Measurements from ENCODE around the gene PDE4B. TPM values are rescaled to one million over a fixed set of nuclear protein-coding genes. Genes with fewer than 3 reads are reported as not detected.

PDE4B gene
- polyA plus RNA-seq, 1 donor from 2014 or later = 135 TPM

DNA sequence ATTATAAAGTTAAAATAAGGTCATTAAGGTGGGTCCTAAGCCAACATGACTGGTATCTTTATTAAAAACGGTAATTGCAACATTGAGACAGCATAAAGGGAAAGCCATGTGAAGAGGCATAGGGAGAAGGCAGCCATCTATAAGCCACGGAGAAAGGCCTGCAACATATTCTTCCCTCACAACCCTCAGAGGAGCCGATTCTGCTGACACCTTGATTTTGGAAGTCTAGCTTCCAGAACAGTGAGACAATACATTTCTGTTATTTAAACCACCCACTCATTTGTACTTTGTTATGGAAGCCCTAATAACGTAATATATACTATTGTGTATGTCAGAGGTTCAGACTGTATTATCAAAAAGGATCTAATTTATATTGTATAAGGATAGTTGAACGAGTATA lies 190.8 kb downstream of the PDE4B start:
- H3K9me2 ChIP-seq (ENCODE audit: insufficient read depth, low read length) = no peaks in the 10 kb centered on the region
- H2AFZ ChIP-seq (ENCODE audit: low read depth, low read length) = no peak overlapping the region
- H3K27ac ChIP-seq (ENCODE audit: low read length) = no peak overlapping the region
- no peak overlapping the region for H3K4me3 ChIP-seq (ENCODE audit: low read length)
- no peaks in the 10 kb centered on the region for H3K9me3 ChIP-seq (ENCODE audit: low read length)
- TF ChIP-seq SMC3 (conservative IDR thresholded peaks at IDR 0.05; ENCODE audit: poor library complexity) (no peak), EP300 (conservative IDR thresholded peaks at IDR 0.05; ENCODE audit: poor library complexity, severe bottlenecking) (no peak), TAF1 (IDR thresholded peaks at IDR 0.05; ENCODE audit: low read depth) (no peak)
- H3K79me2 ChIP-seq (replicated peaks; ENCODE audit: insufficient read depth, low read length) = no peaks in the 10 kb centered on the region
- H3K36me3 ChIP-seq (ENCODE audit: insufficient read depth, low read length) = no peaks in the 10 kb centered on the region
- H3F3A ChIP-seq (ENCODE audit: insufficient read depth, low read length, poor library complexity, severe bottlenecking) = no peaks in the 10 kb centered on the region
- no peak overlapping the region for H3K9ac ChIP-seq (ENCODE audit: low read length)
- no peaks in the 10 kb centered on the region for H3K27me3 ChIP-seq (ENCODE audit: insufficient read depth, low read depth, low read length)
- H4K20me1 ChIP-seq (ENCODE audit: insufficient read depth) = no peaks in the 10 kb centered on the region
- H3K4me2 ChIP-seq (ENCODE audit: low read length) = no peak overlapping the region

GRCh38 chr1:65985393-65986066 lies 192.8 kb downstream of the PDE4B start:
- no peak overlapping the region for H3K27ac ChIP-seq (ENCODE audit: low read length)
- no peak overlapping the region for H3K4me3 ChIP-seq (ENCODE audit: low read length)
- no peaks in the 10 kb centered on the region for H4K20me1 ChIP-seq (ENCODE audit: insufficient read depth)

More at GRCh38 chr1:65985393-65986066, 192.8 kb downstream of the PDE4B start:
- no peaks in the 10 kb centered on the region for H3K27me3 ChIP-seq (ENCODE audit: insufficient read depth, low read depth, low read length)
- H3K79me2 ChIP-seq (replicated peaks; ENCODE audit: insufficient read depth, low read length) = no peaks in the 10 kb centered on the region
- no peaks in the 10 kb centered on the region for H3K9me3 ChIP-seq (ENCODE audit: low read length)
- no peak overlapping the region for H3K9ac ChIP-seq (ENCODE audit: low read length)
- H3F3A ChIP-seq (ENCODE audit: insufficient read depth, low read length, poor library complexity, severe bottlenecking) = no peaks in the 10 kb centered on the region
- no peak overlapping the region for H2AFZ ChIP-seq (ENCODE audit: low read depth, low read length)
- TF ChIP-seq SMC3 (conservative IDR thresholded peaks at IDR 0.05; ENCODE audit: poor library complexity) = no peak
- TF ChIP-seq EZH2 (IDR thresholded peaks at IDR 0.05; ENCODE audit: borderline replicate concordance, insufficient read depth, low read length, poor library complexity, severe bottlenecking) = no peak
- no peak for TF ChIP-seq POLR2AphosphoS5 (IDR thresholded peaks at IDR 0.05)
- no peak for TF ChIP-seq RAD21 (conservative IDR thresholded peaks at IDR 0.05)
- TF ChIP-seq TAF1 (IDR thresholded peaks at IDR 0.05; ENCODE audit: low read depth) = no peak
- TF ChIP-seq, protein P1, sequence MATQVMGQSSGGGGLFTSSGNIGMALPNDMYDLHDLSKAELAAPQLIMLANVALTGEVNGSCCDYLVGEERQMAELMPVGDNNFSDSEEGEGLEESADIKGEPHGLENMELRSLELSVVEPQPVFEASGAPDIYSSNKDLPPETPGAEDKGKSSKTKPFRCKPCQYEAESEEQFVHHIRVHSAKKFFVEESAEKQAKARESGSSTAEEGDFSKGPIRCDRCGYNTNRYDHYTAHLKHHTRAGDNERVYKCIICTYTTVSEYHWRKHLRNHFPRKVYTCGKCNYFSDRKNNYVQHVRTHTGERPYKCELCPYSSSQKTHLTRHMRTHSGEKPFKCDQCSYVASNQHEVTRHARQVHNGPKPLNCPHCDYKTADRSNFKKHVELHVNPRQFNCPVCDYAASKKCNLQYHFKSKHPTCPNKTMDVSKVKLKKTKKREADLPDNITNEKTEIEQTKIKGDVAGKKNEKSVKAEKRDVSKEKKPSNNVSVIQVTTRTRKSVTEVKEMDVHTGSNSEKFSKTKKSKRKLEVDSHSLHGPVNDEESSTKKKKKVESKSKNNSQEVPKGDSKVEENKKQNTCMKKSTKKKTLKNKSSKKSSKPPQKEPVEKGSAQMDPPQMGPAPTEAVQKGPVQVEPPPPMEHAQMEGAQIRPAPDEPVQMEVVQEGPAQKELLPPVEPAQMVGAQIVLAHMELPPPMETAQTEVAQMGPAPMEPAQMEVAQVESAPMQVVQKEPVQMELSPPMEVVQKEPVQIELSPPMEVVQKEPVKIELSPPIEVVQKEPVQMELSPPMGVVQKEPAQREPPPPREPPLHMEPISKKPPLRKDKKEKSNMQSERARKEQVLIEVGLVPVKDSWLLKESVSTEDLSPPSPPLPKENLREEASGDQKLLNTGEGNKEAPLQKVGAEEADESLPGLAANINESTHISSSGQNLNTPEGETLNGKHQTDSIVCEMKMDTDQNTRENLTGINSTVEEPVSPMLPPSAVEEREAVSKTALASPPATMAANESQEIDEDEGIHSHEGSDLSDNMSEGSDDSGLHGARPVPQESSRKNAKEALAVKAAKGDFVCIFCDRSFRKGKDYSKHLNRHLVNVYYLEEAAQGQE (IDR thresholded peaks at IDR 0.05; ENCODE audit: borderline replicate concordance) = no peak
- no peak for TF ChIP-seq MXI1 (conservative IDR thresholded peaks at IDR 0.05; ENCODE audit: poor library complexity, severe bottlenecking)
- no peak for TF ChIP-seq EP300 (conservative IDR thresholded peaks at IDR 0.05; ENCODE audit: poor library complexity, severe bottlenecking)
- TF ChIP-seq CTCF (IDR thresholded peaks at IDR 0.05; ENCODE audit: poor library complexity, severe bottlenecking) = no peak
- no peaks in the 10 kb centered on the region for H3K9me2 ChIP-seq (ENCODE audit: insufficient read depth, low read length)
- no peak overlapping the region for H3K4me2 ChIP-seq (ENCODE audit: low read length)
- no peaks in the 10 kb centered on the region for H3K36me3 ChIP-seq (ENCODE audit: insufficient read depth, low read length)

Measured in neural cell (in vitro differentiated cells).